ENCODE results near the gene LMX1B.
"Not testable (repeated sequence)": the region's sequence is repeated elsewhere in the genome, so short reads cannot be mapped to it uniquely, and the experiment has no call there.

Gene LMX1B

GRCh38 chr9:126695701-126696400 is 82.1 kb downstream of the LMX1B start:
- DNase-seq (ENCODE audit: low read depth in 2 of 2), result no peak

DNA sequence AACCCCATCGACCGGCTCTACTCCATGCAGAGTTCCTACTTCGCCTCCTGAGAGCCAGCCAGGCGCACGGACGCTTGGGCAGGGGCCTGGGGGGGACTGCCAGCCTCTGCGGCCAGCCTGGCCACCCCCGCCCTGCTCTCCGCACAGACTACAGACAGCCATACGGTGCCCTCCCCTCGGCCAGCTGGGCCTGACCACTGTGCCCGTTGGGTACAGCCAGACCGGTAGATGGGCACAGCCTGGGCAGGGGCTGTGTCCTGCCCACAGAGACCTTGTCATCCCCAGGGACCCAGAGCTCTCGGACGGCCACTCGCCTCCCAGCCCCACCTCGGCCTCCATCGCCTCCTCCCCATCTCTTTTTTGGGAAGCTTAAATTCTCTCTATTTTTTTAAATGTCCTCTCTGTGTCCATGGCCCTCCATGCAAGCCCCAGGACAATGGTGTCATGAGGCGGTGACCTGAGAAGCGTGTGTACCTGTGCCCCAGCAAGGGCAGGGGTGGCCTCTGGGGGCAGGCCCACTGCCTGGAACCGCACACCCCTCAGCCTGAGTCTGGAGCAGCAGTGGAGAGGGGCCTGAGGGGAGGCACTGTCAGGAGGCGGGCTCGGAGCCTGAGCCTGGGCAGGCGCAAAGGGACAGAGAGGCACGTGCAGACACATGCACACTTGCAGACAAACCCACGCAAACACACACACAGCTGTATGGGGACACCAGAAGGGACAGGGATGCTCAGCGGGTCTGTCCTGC is 82.8 kb downstream of the LMX1B start:
- no peak for DNase-seq (ENCODE audit: low read depth in 2 of 2)

DNA sequence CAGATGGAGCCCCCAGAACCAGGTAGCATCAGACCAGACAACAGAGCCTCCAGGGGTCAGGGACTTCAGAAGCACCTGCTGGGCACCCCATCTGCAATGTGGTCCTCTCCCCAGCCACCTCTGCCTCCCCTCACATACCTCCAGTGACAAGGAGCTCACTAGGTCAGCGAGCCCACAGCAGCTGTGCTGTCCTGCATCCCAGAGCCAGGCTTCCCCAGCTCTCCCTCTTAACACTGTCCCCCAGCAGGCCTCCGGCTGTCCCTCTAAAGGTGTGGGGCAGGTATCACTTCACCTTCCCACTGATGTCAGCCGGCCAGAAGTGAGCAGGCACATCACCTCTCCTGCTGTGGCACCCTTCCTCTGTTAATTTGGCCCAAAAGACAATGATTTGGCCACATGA is 83.6 kb downstream of the LMX1B start:
- no peak for DNase-seq (ENCODE audit: low read depth in 2 of 2)

- DNase-seq (ENCODE audit: low read depth in 2 of 2), result no peak
Observed at GRCh38 chr9:126698251-126698650, 84.5 kb downstream of the LMX1B start.

DNA sequence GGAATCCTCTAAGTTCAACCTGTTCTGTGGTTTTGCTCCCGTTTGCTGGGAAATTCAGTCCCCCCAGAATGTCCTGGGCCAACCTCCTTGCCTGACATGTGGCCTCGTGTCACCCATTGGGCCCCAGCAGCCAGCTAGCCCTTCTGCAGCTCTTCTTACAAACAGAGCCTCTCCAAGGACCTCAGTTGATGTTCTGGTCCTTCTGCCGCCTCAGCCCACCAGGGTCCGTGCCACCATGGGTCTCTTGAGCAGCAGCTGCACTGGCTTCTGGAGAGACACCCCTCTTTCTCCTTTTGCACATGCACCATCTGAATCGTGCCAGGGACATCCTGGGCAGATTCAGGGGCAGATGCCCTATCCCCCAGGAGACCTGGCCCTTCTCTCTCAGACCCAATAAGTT is 85.0 kb downstream of the LMX1B start:
- DNase-seq (ENCODE audit: low read depth in 2 of 2), result no peak

- DNase-seq (ENCODE audit: low read depth in 2 of 2), result no peak
Observed at GRCh38 chr9:126699401-126699881, 85.7 kb downstream of the LMX1B start.

GRCh38 chr9:126700296-126700695 is 86.6 kb downstream of the LMX1B start:
- no peak for DNase-seq (ENCODE audit: low read depth in 2 of 2)

GRCh38 chr9:126700903-126701812 is 87.4 kb downstream of the LMX1B start:
- no peak for DNase-seq (ENCODE audit: low read depth in 2 of 2)

DNA sequence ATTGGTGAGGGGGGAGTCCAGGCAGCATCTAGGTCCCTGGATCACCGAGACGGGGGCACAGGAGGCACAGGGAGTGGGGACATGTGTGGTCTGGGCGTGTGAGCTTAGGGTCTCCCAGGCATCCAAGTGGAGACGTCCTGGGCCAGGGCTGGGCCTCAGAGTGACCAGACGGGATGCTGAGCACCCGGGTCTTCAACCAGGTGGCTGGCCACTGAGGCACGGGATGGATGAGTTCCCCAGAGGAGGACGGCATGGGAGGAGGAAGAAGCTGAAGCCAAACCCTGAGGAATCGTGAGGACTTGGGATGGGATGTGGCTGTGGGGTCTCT is 88.0 kb downstream of the LMX1B start:
- DNase-seq (ENCODE audit: low read depth in 2 of 2), result no peak

GRCh38 chr9:126702151-126703001 is 88.6 kb downstream of the LMX1B start:
- no peak for DNase-seq (ENCODE audit: low read depth in 2 of 2)

DNA sequence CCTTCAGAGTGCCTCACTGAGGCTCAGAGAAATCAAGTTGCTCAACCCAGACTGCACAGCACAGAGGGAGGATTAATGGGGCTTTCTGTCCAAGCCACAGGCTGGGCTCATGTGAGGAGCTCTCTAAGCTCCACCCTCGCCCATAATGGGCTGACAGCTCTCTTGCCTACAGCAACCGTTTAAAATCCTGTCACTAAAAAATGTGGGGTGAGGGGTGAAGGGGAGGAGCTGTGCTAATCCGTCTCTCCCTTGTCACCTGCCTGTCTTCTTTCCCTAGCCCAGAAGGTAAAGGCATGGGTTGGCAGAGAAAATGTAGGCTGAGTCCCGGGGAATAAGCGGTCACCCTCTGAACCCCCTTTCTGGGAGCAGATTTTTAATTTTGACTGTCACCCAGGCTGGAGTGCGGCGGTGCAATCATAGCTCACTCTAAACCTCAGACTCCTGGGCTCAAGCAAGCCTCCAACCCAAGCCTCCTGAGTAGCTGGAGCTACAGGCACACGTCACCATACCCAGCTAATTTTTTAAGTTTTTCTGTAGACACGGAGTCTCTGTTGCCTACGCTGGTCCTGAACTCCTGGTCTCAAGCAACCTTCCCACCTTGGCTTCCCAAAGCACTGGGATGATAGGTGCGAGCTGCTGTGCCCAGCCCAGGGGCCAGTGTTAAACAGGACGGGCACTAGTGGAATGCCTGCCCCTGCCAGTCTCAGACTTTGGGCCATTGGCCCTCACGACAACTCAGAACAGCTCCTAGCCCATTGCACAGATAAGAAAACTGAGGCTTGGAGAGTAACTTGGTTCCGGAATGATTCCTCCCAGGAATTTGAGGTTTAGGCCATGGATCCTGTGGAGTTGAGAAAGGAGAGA is 89.5 kb downstream of the LMX1B start:
- no peak for DNase-seq (ENCODE audit: low read depth in 2 of 2)

DNA sequence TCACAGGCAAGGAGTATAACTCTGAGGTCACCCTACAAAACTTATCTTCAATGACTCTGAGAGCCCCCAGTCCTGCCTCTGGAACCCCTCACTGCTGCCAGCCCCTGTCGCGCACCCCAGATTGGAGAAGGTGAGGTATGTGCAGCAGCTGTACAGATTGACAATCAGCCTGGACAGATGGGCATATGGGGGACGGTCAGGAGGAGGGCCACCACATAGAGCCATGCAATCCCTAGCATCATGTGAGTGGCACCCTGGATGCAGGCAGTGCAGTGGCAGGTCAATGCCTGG is 90.1 kb downstream of the LMX1B start:
- no peak for DNase-seq (ENCODE audit: low read depth in 2 of 2)

DNA sequence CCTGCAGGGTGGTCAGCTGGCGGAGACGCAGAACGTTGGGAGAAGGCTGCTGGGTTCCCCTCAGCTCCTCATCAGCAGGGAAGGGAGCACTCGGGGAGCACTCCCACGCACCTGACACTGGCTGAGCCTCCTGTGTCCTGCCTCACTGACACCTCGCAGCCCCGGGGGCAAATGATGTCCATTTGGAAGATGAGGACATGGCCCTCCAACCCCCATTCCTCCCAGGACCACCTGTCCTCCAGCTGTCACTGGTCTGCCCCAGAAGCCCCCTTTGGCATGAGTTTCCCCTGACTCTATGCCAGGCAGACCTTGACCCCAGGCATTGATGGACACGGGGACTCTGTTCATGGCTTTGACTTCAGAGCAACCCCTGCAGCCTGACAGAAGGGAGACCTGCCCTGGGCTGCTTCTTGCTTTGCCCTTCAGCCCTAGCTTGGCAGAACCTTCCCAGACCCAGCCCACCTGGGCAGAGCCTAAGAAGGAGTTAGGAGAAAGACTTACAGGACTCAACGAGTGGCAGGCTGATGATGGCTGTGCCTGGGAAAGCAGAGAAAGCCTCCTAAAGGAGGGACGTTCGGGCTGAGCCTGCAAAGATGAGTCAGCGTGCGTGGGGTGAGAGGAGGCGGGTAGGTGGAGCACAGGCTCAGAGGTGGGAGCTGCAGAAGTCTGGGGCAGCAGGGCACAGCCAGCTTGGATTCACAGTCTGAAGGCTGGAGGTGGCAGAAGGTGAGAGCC is 90.6 kb downstream of the LMX1B start:
- DNase-seq (ENCODE audit: low read depth in 2 of 2), result no peak

DNA sequence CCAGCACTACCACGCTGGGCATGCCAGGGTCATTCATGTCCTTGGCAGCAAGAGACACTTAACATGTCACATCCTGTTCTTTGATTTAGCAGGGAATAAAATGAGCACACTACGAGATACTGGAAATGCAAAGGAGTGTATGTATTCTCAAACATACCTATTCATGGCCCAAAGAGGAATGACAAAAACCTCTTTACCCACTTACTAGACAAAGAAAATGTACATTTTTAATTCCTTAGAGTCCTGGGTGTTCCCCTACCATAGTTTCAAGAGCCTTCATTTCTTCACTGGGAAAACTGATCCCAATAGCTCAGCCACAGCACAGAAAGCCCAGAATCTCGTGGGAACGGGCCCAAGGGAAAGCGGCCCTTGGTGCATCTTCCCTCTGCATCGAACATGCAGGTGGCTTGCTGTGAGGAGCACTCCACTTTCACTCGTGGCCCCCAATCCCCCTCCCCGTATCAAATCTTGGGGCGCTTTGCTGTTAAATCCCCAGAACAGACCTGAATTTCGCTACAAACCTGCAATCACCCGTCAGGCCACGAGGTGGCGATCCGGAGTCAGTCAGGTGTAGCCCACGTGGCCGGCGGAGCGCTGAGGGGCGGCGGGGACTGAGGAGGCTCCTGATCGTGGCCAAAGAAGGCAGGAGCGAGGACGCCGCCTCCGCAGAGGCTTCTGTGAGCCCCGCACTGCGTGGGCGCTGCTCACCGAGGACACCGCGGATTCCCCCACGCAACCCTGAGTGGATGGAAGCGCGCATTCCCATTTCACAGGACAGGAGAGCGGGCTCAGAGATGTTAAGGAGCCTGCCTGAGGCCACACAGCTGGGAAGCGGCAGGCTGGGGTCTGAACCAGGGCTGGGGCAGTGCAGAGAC is 91.4 kb downstream of the LMX1B start:
- peak; percentile 65 to 86 for DNase-seq (ENCODE audit: low read depth in 2 of 2)

DNA sequence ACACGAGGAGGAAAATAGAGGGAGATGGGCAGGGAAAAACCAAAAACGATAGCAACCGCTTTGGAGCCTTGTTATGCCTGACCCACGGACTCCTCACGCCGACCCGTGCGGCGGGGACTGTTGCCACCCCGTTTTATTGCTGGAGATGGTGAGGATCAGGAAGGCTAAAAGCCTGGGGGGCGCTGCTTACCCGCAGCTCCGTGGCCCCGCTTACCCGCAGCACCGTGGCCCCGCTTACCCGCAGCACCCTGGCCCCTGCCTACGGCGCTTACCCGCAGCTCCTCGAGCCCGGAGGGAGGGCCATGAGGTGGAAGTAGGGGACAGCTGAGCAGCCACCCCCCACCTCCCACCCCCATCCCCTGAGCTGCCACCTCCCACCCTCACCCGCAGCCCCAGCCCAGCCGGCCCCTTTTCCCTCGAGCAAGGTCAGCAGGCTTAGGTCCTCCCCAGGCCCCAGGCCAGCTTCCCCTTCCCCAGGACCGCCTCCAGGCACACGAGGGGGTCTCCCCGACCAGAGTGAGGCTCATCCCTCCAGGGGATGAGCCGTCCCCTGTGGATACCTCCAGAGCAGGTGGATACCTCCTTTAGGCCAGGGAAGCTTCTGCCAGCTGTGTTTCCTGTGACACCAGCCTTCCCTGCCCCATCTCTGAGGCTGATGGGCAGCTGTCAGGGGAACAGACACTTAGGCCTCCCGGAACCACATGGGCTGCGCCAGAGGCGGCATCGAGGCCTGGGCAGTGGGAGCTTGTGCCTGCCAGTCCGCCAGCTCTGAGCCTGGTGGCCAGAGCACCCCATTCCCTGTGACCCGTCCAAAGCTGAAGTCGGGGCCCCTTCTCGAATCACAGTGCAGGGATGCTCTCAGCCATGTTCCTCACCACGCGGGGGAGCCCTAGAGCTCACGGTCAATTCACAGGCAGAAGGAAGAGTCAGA is 92.3 kb downstream of the LMX1B start:
- peak; percentile 52 to 77 for DNase-seq (ENCODE audit: low read depth in 2 of 2)

DNA sequence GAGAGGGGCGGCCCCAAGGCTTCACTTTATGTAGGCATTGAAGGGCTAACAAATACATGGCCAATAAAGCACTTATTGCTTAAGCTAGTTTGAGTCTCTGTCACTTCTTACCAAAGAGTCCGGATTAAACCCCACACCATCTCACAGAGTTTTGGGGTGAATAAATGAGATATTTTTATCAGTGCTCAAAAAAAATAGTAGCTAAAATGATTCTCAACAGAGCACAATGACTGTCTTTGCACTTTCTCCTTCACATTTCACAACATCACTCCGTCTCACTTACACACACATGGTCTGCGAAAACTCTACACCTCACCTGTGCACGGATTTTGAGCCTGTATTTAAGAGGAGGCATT is 92.9 kb downstream of the LMX1B start:
- DNase-seq (ENCODE audit: low read depth in 2 of 2), result no peak

DNA sequence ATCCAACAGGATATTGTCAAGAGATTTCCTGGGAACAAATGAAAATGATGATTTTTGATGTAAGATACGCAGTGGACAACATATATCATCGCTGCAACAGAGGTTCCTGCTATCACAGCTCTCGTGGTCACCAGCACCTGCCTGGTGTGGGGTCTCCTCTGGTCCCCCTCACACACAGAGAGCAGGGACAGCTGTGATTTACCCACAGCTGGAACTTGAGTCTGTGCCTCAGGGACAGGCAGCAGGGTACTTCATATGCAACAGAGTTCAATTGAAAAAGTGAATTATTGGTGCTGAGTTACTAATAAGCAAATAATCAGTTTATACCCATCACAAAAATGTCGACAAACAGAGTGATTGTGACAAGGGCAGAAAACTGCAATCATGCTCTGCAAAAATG is 93.4 kb downstream of the LMX1B start:
- DNase-seq (ENCODE audit: low read depth in 2 of 2), result no peak

DNA sequence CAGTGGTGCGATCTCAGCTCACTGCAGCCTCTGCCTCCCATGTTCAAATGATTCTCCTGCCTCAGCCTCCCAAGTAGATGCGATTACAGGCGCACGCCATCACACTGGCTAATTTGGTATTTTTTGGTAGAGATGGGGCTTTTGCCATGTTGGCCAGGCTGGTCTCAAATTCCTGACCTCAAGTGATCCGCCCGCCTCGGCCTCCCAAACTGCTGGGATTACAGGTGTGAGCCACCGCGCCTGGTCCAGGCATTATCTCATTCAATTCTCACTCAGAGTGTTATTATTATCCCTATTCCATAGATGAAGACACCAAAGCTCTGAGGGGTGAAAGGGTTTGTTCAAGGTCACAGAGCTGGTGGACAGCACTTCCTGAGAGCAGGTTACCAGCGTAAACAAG is 94.0 kb downstream of the LMX1B start:
- not testable (repeated sequence) for DNase-seq (ENCODE audit: low read depth in 2 of 2)
